GM23338 (cell line): ENCODE data around the gene PAPPA. TPM values are rescaled to one million over a fixed set of nuclear protein-coding genes. Genes with fewer than 3 reads are reported as not detected.

Experiments
- ATAC-seq: fragments of 200-7000 bp; cut with Tn5 transposase; 3 replicates; pipeline ENCODE4 v1.9.1; 2020
- DNase-seq: peaks from one replicate; pipeline ENCODE4 v3.0.0-alpha.2; 2015; ENCODE audit warnings: low spot score
- H2AFZ ChIP-seq: fragments of 200-600 bp; sonication (generic); 2 replicates; pipeline ENCODE4 v1.8.0; 2016; ENCODE audit warnings: antibody characterized with exemption, mild to moderate bottlenecking, moderate library complexity
- H3F3A ChIP-seq: fragments of 200-600 bp; sonication (generic); replicated peaks from 2 replicates; pipeline ENCODE4 v1.8.0; 2017; ENCODE audit warnings: antibody characterized with exemption, mixed run types, low read depth
- H3K27ac ChIP-seq: fragments of 200-600 bp; sonication (generic); 2 replicates; pipeline ENCODE4 v1.6.1; 2016; ENCODE audit warnings: low read depth
- H3K27me3 ChIP-seq: fragments of 200-600 bp; sonication (generic); 2 replicates; pipeline ENCODE4 v1.8.0; 2016; ENCODE audit warnings: mild to moderate bottlenecking, mixed run types, moderate library complexity; ENCODE audit not compliant: insufficient read depth
- H3K36me3 ChIP-seq: fragments of 200-600 bp; sonication (generic); 2 replicates; pipeline ENCODE4 v1.8.0; 2016; ENCODE audit warnings: mild to moderate bottlenecking; ENCODE audit not compliant: insufficient read depth
- H3K4me1 ChIP-seq: fragments of 200-600 bp; sonication (generic); 2 replicates; pipeline ENCODE4 v1.8.0; 2016; ENCODE audit warnings: mild to moderate bottlenecking, moderate library complexity; ENCODE audit not compliant: insufficient read depth
- H3K4me2 ChIP-seq: fragments of 200-600 bp; sonication (generic); 2 replicates; pipeline ENCODE4 v1.7.1; 2017; ENCODE audit warnings: mixed run types
- H3K4me3 ChIP-seq: fragments of 200-600 bp; sonication (generic); 2 replicates; pipeline ENCODE4 v1.6.1; 2016; ENCODE audit warnings: mixed run types
- H3K79me2 ChIP-seq: fragments of 200-600 bp; sonication (generic); replicated peaks from 2 replicates; pipeline ENCODE4 v1.8.0; 2017; ENCODE audit warnings: mild to moderate bottlenecking; ENCODE audit not compliant: insufficient read depth
- H3K9me2 ChIP-seq: fragments of 200-600 bp; sonication (generic); 2 replicates; pipeline ENCODE4 v1.8.0; 2017; ENCODE audit not compliant: insufficient read depth
- H4K20me1 ChIP-seq: fragments of 200-600 bp; sonication (generic); replicated peaks from 2 replicates; pipeline ENCODE4 v1.8.0; 2017; ENCODE audit warnings: mild to moderate bottlenecking; ENCODE audit not compliant: insufficient read depth
- H3K27ac Mint-ChIP-seq: 2 replicates; pipeline ENCODE4 v1.8.0; 2020; ENCODE audit warnings: inconsistent platforms, mild to moderate bottlenecking, moderate library complexity, mixed read lengths
- H3K27me3 Mint-ChIP-seq: 3 replicates; pipeline ENCODE4 v1.8.0; 2022; ENCODE audit warnings: low read depth, mild to moderate bottlenecking, moderate library complexity, mixed read lengths, inconsistent platforms; ENCODE audit not compliant: insufficient read depth, poor library complexity
- H3K36me3 Mint-ChIP-seq: 3 replicates; pipeline ENCODE4 v1.8.0; 2021; ENCODE audit warnings: low read depth, mild to moderate bottlenecking, inconsistent platforms, moderate library complexity, mixed read lengths
- H3K4me1 Mint-ChIP-seq: 3 replicates; pipeline ENCODE4 v1.8.0; 2020; ENCODE audit warnings: mild to moderate bottlenecking, inconsistent platforms, mixed read lengths
- H3K4me3 Mint-ChIP-seq: 3 replicates; pipeline ENCODE4 v1.8.0; 2021; ENCODE audit warnings: moderate library complexity, mild to moderate bottlenecking, inconsistent platforms, mixed read lengths
- H3K9me3 Mint-ChIP-seq: 3 replicates; pipeline ENCODE4 v1.8.0; 2020; ENCODE audit warnings: moderate library complexity, mild to moderate bottlenecking, inconsistent platforms, mixed read lengths
- CREB1 ChIP-seq: fragments of 250-450 bp; sonication (Bioruptor Pico); IDR thresholded peaks from 2 replicates; pipeline ENCODE4 v1.5.0; 2020; ENCODE audit warnings: low read depth, mild to moderate bottlenecking, moderate library complexity
- EZH2 ChIP-seq: fragments of 200-600 bp; sonication (generic); IDR thresholded peaks from one replicate; pipeline ENCODE4 v1.8.0; 2017; ENCODE audit warnings: antibody characterized with exemption, mild to moderate bottlenecking, low read depth; ENCODE audit not compliant: unreplicated experiment
- EZH2phosphoT487 ChIP-seq: fragments of 200-600 bp; sonication (generic); IDR thresholded peaks from one replicate; pipeline ENCODE4 v1.8.1; 2018; ENCODE audit warnings: antibody characterized with exemption; ENCODE audit not compliant: unreplicated experiment
- REST ChIP-seq: IDR thresholded peaks from one replicate; pipeline ENCODE4 v1.6.1; 2018; ENCODE audit warnings: antibody characterized with exemption; ENCODE audit not compliant: unreplicated experiment
- STAT1 ChIP-seq: IDR thresholded peaks from one replicate; pipeline ENCODE4 v1.6.1; 2016; ENCODE audit warnings: antibody characterized with exemption; ENCODE audit not compliant: unreplicated experiment
- ZNF114 ChIP-seq: fragments of 250-450 bp; sonication (Bioruptor Pico); IDR thresholded peaks from 2 replicates; pipeline ENCODE4 v1.5.0; 2020; ENCODE audit warnings: mild to moderate bottlenecking, moderate library complexity
- ZNF331 ChIP-seq: fragments of 250-450 bp; sonication (Bioruptor Pico); IDR thresholded peaks from 2 replicates; pipeline ENCODE4 v1.5.0; 2020; ENCODE audit warnings: low read depth, mild to moderate bottlenecking, moderate library complexity
- ZNF462 ChIP-seq: fragments of 250-450 bp; sonication (Bioruptor Pico); IDR thresholded peaks from 2 replicates; pipeline ENCODE4 v1.5.0; 2020; ENCODE audit warnings: mild to moderate bottlenecking, moderate library complexity
- polyA plus RNA-seq: library from polyadenylated mRNA; unstranded; fragments of >200 nt; fragmentation: Nextera tagmentation; extraction: Ambion mirVana; gene quantifications from 2 replicates; pipeline ENCODE4 v1.2.1, GENCODE V29; 2016
- total RNA-seq: library from RNA; depleted of rRNA; stranded (reverse); fragments of >200 nt; shearing (Covaris generic); gene quantifications from 2 replicates; pipeline ENCODE4 v1.2.3, GENCODE V29; 2014
- TF ChIP-seq, protein P1 (sequence below): IDR thresholded peaks from 2 replicates; pipeline ENCODE4 v1.6.1; 2016; ENCODE audit warnings: antibody characterized with exemption

Gene PAPPA
- total and polyA plus RNA-seq, 2 experiments from 2014 or later: 0.38 to 0.66 TPM

- Histone ChIP-seq H3K9me2 (no peaks in the 10 kb centered on the region), H4K20me1 (no peaks in the 10 kb centered on the region; the same call in 1 of the 2 replicates), H3K27me3 (peaks cover 32% of the 10 kb centered on the region), H3K4me2 (0 out of 2 replicates have a peak overlapping the region, but pooled peaks have one; percentile 34), H3K36me3 (no peaks in the 10 kb centered on the region; the same call in 1 of the 2 replicates), H3K4me1 (peaks cover 47% of the 10 kb centered on the region), H3K27ac (no peak overlapping the region), H3F3A (0 out of 2 replicates have a peak, but pooled peaks cover 6% of the 10 kb centered on the region), H2AFZ (no peak overlapping the region), H3K79me2 (no peaks in the 10 kb centered on the region), H3K4me3 (no peak overlapping the region)
- no peaks in the 10 kb centered on the region for H3K36me3 Mint-ChIP-seq
- H3K4me3 Mint-ChIP-seq: no peak overlapping the region
- H3K27ac Mint-ChIP-seq: no peak overlapping the region
- DNase-seq (no peak), ATAC-seq (peak; percentile 77)
- TF ChIP-seq ZNF114 (CRISPR knock-in tag): no peak
- peak; percentile 13; the same call in 1 of the 2 replicates for TF ChIP-seq ZNF462 (CRISPR knock-in tag)
- no peaks in the 10 kb centered on the region; the same call in 2 of the 3 replicates for H3K9me3 Mint-ChIP-seq
- H3K4me1 Mint-ChIP-seq: peaks cover 50% of the 10 kb centered on the region
- H3K27me3 Mint-ChIP-seq: peaks cover 36% of the 10 kb centered on the region
Measured at GRCh38 chr9:116342061-116342460, 188.5 kb downstream of the PAPPA start.

DNA sequence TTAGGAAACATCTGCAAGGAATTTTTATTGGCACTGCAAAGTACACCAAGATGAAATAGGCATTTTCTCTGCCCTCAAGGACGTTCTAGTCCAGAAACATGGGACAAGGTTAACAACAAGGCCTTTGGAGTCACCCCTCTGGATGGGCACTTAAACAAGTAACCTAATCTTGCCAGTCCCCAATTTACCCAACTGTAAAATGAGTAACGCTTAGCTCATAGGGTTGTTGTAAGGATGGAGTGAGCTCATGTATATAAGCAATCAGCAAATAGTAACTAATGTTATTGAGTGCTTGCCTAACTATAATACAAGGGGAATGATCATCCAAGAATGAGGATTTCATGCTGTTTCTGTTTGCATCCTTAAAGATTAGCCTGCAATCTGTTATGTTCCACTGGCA, 189.3 kb downstream of the PAPPA start:
- H3K27me3 ChIP-seq: peaks cover 24% of the 10 kb centered on the region
- no peaks in the 10 kb centered on the region for H3F3A ChIP-seq
- no peak overlapping the region for H3K27ac ChIP-seq
- H3K36me3 ChIP-seq: no peaks in the 10 kb centered on the region; the same call in 1 of the 2 replicates
- H4K20me1 ChIP-seq: no peaks in the 10 kb centered on the region; the same call in 1 of the 2 replicates
- H3K9me2 ChIP-seq: no peaks in the 10 kb centered on the region
- peaks cover 41% of the 10 kb centered on the region for H3K4me1 Mint-ChIP-seq
- no peak overlapping the region for H3K27ac Mint-ChIP-seq
- H2AFZ ChIP-seq: no peak overlapping the region
- H3K4me1 ChIP-seq: peaks cover 39% of the 10 kb centered on the region
- H3K36me3 Mint-ChIP-seq: no peaks in the 10 kb centered on the region
- DNase-seq (no peak), ATAC-seq (no peak)
- H3K27me3 Mint-ChIP-seq: peaks cover 31% of the 10 kb centered on the region
- H3K4me2 ChIP-seq: no peak overlapping the region
- no peak overlapping the region for H3K4me3 ChIP-seq
- no peaks in the 10 kb centered on the region for H3K79me2 ChIP-seq
- H3K4me3 Mint-ChIP-seq: no peak overlapping the region
- H3K9me3 Mint-ChIP-seq: no peaks in the 10 kb centered on the region; the same call in 2 of the 3 replicates
- TF ChIP-seq EZH2 (no peak), STAT1 (no peak), ZNF331 (CRISPR knock-in tag) (no peak), EZH2phosphoT487 (no peak), ZNF114 (CRISPR knock-in tag) (no peak), CREB1 (no peak), REST (no peak)
- TF ChIP-seq, protein P1, sequence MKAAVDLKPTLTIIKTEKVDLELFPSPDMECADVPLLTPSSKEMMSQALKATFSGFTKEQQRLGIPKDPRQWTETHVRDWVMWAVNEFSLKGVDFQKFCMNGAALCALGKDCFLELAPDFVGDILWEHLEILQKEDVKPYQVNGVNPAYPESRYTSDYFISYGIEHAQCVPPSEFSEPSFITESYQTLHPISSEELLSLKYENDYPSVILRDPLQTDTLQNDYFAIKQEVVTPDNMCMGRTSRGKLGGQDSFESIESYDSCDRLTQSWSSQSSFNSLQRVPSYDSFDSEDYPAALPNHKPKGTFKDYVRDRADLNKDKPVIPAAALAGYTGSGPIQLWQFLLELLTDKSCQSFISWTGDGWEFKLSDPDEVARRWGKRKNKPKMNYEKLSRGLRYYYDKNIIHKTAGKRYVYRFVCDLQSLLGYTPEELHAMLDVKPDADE: no peak
